NB4 (cell line): ENCODE results near the gene GNG7.

Source experiments
- DNase-seq: peaks from one replicate; pipeline ENCODE4 v3.0.0; 2010; ENCODE audit warnings: low read depth
- H3K4me3 ChIP-seq: one replicate; pipeline ENCODE4 v1.5.1; 2011; ENCODE audit warnings: mild to moderate bottlenecking, low read depth, low read length, moderate library complexity
- MYC ChIP-seq: IDR thresholded peaks from 2 replicates; pipeline ENCODE4 v1.6.1; 2011; ENCODE audit warnings: low read depth, low read length
- POLR2A ChIP-seq: IDR thresholded peaks from 2 replicates; pipeline ENCODE4 v1.6.1; 2011; ENCODE audit warnings: mild to moderate bottlenecking; ENCODE audit not compliant: insufficient read length; ENCODE audit errors: extremely low read depth
- TF ChIP-seq, protein P1 (sequence below): IDR thresholded peaks from 2 replicates; pipeline ENCODE4 v1.6.1; 2011; ENCODE audit warnings: low read depth, low read length
- TF ChIP-seq, protein P2 (sequence below): IDR thresholded peaks from one replicate; pipeline ENCODE4 v1.5.1; 2012; ENCODE audit warnings: low read depth, low read length

The GNG7 gene

DNA sequence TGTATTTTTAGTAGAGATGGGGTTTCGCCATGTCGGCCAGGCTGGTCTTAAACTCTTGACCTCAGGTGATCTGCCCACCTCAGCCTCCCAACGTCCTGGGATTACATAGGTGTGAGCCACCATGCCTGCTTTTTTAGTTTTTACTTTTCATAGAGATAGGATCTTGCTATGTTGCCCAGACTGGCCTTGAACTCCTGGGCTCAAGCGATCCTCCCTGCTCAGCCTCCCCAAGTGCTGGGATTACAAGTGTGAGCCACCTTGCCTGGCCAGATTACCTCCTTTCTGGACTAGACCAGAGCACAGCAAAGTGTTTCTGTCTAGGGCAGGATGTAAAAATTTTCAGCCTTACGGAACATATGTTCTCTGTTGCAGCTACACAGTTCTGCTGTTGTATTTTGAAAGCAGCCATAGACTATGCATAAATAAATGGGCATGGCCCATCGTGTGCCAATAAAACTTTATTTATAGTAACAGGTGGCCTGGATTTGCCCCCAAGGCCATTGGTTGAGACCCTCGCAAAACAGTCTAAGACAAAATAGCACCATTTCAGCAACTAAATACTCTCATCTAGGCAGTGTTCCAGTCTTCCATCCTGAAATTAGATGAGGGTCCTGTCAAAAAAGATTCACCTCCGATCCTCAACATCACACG lies 36.0 kb downstream of the GNG7 start:
- TF ChIP-seq MYC (no peak), POLR2A (no peak)
- TF ChIP-seq, protein P1, sequence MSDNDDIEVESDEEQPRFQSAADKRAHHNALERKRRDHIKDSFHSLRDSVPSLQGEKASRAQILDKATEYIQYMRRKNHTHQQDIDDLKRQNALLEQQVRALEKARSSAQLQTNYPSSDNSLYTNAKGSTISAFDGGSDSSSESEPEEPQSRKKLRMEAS: no peak
- TF ChIP-seq, protein P2, sequence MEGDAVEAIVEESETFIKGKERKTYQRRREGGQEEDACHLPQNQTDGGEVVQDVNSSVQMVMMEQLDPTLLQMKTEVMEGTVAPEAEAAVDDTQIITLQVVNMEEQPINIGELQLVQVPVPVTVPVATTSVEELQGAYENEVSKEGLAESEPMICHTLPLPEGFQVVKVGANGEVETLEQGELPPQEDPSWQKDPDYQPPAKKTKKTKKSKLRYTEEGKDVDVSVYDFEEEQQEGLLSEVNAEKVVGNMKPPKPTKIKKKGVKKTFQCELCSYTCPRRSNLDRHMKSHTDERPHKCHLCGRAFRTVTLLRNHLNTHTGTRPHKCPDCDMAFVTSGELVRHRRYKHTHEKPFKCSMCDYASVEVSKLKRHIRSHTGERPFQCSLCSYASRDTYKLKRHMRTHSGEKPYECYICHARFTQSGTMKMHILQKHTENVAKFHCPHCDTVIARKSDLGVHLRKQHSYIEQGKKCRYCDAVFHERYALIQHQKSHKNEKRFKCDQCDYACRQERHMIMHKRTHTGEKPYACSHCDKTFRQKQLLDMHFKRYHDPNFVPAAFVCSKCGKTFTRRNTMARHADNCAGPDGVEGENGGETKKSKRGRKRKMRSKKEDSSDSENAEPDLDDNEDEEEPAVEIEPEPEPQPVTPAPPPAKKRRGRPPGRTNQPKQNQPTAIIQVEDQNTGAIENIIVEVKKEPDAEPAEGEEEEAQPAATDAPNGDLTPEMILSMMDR: no peak
- no peak overlapping the region for H3K4me3 ChIP-seq

DNA sequence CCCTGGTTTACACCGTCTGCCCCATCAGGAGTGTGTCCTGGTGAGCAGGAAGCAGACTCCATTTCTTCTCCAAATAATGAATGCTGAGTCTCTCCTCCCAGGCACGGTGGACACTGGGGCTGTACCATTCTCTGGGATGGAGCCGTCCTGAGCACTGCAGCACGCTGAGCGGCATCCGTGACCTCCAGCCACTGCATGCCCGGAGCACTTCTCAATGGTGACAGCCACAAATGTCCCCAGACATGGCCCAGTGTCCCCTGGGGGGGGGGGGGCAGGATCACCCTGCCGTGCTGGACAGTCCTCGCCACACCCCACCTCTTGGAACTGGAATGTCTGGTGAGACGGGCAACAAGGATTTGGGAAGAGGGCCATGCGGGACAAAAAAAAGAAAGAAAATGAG lies 37.4 kb downstream of the GNG7 start:
- TF ChIP-seq POLR2A: no peak
- no peak for DNase-seq
- H3K4me3 ChIP-seq: no peak overlapping the region

More for the DNA sequence above, 36.0 kb downstream of the GNG7 start:
- no peak for DNase-seq

DNA sequence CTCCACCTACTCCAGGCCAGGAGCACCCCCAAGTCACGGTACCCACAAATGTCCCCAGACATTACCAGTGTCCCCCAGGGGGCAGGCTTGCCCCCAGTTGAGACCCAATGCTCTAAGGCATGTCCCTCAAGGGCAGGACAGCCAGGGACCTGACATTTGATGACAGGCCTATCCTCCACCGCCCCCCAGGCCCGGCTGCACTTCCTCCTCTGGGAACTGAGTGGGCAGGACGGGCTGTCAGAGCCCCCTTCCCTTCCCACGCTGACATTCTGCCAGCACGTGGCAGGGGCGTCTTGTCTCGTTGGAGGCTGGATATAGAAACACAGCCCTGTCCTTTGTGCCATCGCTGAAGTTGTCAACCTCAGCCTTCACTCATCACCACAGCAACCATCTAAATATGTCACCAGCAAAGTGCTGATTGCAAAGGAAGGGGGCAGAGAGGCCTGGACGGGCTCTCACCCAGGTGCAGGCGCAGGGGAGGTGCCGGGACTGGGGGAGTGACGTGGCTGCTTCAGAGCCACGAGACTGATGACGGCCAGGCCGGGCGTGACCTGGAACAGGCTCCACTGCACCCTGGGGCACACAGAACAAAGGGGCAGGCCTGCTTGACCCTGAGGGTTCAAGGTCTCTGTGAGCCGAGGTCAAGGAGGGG lies 38.4 kb downstream of the GNG7 start:
- peak; percentile 27 for DNase-seq
- TF ChIP-seq MYC: no peak
- TF ChIP-seq, protein P2: peak; percentile 24
- no peak for TF ChIP-seq POLR2A
- TF ChIP-seq, protein P1: no peak
- no peak overlapping the region for H3K4me3 ChIP-seq

DNA sequence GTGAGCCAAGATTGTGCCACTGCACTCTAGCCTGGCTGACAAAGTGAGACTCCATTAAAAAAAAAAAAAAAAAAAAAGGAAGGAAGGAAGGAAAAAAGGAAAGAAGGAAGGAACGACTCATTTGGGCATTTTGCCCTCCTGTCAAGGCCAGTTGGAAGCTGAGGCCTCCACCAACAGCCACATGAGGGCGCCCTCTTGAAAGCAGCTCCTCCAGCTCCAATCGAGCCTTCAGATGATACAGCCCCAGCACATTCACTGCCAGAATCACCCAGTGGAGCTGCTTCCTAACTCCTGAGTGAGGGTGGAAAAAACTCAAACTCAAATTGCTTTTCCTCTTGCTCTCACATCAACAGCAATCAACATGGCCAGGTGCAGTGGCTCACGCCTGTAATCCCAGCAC lies 40.9 kb downstream of the GNG7 start:
- peak; percentile 37 for DNase-seq
- H3K4me3 ChIP-seq: no peak overlapping the region
- TF ChIP-seq, protein P2: peak; percentile 24
- TF ChIP-seq POLR2A: no peak

DNA sequence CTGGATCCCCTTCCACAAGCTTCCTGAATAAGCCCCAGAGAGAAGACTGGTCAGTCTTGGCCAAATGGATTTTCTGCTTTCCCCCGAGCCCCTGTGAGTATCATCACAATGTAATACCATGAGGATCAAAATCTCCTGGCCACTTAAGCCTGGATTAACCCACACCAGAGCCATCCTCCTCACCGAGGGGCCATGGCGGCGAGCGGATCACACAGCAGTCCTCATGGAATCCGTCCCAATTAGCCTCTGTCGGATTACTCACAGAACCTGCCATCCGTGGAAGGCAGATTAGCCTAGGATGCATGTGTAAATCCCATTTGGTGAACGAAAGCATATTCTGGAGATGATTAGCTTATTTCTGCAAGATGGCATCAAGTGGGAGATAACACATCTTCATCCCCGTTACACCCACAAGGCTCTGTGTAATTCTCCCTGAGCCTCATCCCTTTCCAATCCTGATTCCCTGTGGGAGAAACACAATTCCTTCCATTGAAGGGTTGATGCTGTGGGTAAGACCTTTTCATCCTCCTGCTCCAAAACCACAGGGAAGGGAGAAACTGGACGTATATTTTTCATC lies 42.5 kb downstream of the GNG7 start:
- DNase-seq: no peak
- TF ChIP-seq MYC: no peak
- TF ChIP-seq, protein P2: no peak
- TF ChIP-seq, protein P1: no peak
- TF ChIP-seq POLR2A: no peak
- H3K4me3 ChIP-seq: no peak overlapping the region

DNA sequence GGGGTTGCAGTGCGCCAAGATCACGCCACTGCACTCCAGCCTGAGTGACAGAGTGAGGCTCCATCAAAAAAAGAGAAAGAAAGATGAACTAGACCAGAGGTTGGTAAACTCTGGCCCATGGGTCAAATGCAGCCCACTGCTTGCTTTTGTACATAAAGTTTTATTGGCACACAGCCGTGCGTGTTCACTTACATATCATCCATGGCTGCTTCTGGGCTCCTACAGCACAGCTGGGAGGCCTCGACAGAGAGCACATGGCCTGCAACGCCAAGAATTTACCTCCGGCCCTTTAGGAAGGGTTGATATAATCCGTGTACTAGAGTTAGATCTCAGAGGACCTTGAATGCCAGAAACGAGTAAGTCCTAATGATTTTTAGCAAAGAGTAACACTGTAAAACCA lies 46.0 kb downstream of the GNG7 start:
- DNase-seq: no peak
- no peak overlapping the region for H3K4me3 ChIP-seq
- no peak for TF ChIP-seq POLR2A
- TF ChIP-seq, protein P1: no peak
- TF ChIP-seq MYC: no peak
- TF ChIP-seq, protein P2: no peak
